Tibial nerve (tissue), 3 donors: ENCODE measurements around the gene GPX6.

Source experiments
- POLR2A ChIP-seq, 2 donors: fragments of 450-650 bp; IDR thresholded peaks; one replicate each; pipeline ENCODE4 v1.6.1; 2017; ENCODE audit warnings: antibody characterized with exemption in 2 of 2, mild to moderate bottlenecking in 2 of 2, moderate library complexity in 2 of 2
- TF ChIP-seq, protein P1 (sequence below), 5 experiments: fragments of 200-600 bp in 3 of 5; fragments of 450-650 bp in 2 of 5; sonication (generic) in 3 of 5; IDR thresholded peaks; one replicate each; pipeline ENCODE4 v1.5.1; 2016 to 2019; ENCODE audit warnings: antibody characterized with exemption in 5 of 5, mild to moderate bottlenecking in 3 of 5, moderate library complexity in 2 of 5

DNA sequence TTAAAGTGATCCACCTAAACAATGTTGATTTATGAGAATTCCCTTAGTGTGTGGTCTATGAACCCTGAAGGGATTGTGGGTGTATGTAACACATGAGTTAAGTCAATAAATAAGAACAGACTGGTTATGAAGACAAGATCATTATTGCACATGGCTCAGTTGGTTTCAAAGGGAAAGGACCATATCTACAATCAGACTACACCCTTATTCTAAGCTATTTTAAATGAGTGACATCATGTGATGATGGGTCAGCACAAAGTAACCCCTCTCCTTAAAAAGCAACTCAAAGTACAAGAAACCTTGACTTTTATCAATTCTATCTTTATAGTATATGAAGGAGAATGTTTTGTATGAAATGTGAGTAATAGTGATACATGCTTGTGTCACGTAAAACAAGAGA is 57.0 kb downstream of the GPX6 start:
- TF ChIP-seq, protein P1, sequence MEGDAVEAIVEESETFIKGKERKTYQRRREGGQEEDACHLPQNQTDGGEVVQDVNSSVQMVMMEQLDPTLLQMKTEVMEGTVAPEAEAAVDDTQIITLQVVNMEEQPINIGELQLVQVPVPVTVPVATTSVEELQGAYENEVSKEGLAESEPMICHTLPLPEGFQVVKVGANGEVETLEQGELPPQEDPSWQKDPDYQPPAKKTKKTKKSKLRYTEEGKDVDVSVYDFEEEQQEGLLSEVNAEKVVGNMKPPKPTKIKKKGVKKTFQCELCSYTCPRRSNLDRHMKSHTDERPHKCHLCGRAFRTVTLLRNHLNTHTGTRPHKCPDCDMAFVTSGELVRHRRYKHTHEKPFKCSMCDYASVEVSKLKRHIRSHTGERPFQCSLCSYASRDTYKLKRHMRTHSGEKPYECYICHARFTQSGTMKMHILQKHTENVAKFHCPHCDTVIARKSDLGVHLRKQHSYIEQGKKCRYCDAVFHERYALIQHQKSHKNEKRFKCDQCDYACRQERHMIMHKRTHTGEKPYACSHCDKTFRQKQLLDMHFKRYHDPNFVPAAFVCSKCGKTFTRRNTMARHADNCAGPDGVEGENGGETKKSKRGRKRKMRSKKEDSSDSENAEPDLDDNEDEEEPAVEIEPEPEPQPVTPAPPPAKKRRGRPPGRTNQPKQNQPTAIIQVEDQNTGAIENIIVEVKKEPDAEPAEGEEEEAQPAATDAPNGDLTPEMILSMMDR (IDR thresholded peaks at IDR 0.05): no peak
- TF ChIP-seq POLR2A (IDR thresholded peaks at IDR 0.05): no peak
